ENCODE measurements around the gene GTF2F2.

The GTF2F2 gene

GRCh38 chr13:45167611-45168554 lies 47.6 kb downstream of the GTF2F2 start:
- peaks cover 3% of the 10 kb centered on the region for H3K36me3 ChIP-seq (replicated peaks; ENCODE audit: low read depth, low read length)
- H3K9me3 ChIP-seq (ENCODE audit: insufficient read depth, low read length), result no peaks in the 10 kb centered on the region
- H4K20me1 ChIP-seq (ENCODE audit: insufficient read depth, low read length), result no peaks in the 10 kb centered on the region
- H3K9ac ChIP-seq (ENCODE audit: low read length), result no peak overlapping the region
- H3K4me1 ChIP-seq (ENCODE audit: low read length), result no peaks in the 10 kb centered on the region
- H3K27me3 ChIP-seq (ENCODE audit: low read depth, low read length), result no peaks in the 10 kb centered on the region
- H3K79me2 ChIP-seq (ENCODE audit: low read length), result no peaks in the 10 kb centered on the region
- no peak overlapping the region for H2AFZ ChIP-seq (ENCODE audit: low read depth, low read length)
- no peak overlapping the region for H3K4me2 ChIP-seq (ENCODE audit: low read length)
- TF ChIP-seq, protein P1, sequence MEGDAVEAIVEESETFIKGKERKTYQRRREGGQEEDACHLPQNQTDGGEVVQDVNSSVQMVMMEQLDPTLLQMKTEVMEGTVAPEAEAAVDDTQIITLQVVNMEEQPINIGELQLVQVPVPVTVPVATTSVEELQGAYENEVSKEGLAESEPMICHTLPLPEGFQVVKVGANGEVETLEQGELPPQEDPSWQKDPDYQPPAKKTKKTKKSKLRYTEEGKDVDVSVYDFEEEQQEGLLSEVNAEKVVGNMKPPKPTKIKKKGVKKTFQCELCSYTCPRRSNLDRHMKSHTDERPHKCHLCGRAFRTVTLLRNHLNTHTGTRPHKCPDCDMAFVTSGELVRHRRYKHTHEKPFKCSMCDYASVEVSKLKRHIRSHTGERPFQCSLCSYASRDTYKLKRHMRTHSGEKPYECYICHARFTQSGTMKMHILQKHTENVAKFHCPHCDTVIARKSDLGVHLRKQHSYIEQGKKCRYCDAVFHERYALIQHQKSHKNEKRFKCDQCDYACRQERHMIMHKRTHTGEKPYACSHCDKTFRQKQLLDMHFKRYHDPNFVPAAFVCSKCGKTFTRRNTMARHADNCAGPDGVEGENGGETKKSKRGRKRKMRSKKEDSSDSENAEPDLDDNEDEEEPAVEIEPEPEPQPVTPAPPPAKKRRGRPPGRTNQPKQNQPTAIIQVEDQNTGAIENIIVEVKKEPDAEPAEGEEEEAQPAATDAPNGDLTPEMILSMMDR (IDR thresholded peaks at IDR 0.05; ENCODE audit: low read depth, low read length), result no peak
- TF ChIP-seq EZH2phosphoT487 (IDR thresholded peaks at IDR 0.05; ENCODE audit: low read depth), result no peak
- H3K4me3 ChIP-seq (ENCODE audit: low read length), result no peak overlapping the region
- H3K27ac ChIP-seq (ENCODE audit: low read length), result no peak overlapping the region

DNA sequence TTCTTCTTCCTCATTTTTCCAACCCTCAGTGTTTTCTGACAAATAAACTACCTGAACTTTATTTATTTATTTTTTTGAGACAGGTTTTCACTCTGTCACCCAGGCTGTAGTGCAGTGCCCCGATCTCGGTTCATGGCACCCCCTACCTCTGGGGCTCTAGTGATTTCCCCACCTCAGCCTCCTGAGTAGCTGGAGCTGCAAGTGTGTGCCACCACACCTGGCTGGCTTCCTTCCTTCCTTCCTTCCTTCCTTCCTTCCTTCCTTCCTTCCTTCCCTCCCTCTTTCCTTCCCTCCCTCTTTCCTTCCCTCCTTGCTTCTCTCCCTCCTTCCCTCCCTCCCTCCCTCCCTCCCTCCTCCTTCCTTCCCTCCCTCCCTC lies 48.2 kb downstream of the GTF2F2 start:
- TF ChIP-seq EZH2phosphoT487 (IDR thresholded peaks at IDR 0.05; ENCODE audit: low read depth), result no peak
- TF ChIP-seq, protein P1 (IDR thresholded peaks at IDR 0.05; ENCODE audit: low read depth, low read length), result no peak
- H3K79me2 ChIP-seq (ENCODE audit: low read length), result no peaks in the 10 kb centered on the region
- H3K4me2 ChIP-seq (ENCODE audit: low read length), result no peak overlapping the region

DNA sequence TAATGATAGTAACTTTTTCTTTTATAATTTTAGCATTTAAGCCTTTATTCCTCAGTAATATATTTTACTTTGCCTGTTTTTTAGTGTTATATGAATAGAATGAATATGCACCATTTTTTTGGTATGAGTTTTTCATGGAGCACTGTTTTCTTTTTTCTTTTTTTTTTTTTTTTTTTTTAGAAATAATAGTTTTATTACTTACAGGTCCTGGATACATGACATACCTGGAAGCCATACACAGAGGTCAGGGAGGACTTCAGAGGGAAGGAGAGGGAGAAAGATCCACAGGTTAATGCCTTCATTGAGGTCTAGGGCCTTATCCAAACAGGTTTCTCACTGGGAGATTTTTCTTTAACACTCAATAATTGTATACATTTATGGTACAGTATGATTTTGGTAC lies 54.2 kb downstream of the GTF2F2 start:
- peaks cover 9% of the 10 kb centered on the region for H3K36me3 ChIP-seq (replicated peaks; ENCODE audit: low read depth, low read length)

More for the DNA sequence above, 48.2 kb downstream of the GTF2F2 start:
- Histone ChIP-seq H3K27ac (ENCODE audit: low read length) (no peak overlapping the region), H2AFZ (ENCODE audit: low read depth, low read length) (no peak overlapping the region), H3K4me1 (ENCODE audit: low read length) (no peaks in the 10 kb centered on the region), H3K9ac (ENCODE audit: low read length) (no peak overlapping the region), H3K36me3 (replicated peaks; ENCODE audit: low read depth, low read length) (peaks cover 3% of the 10 kb centered on the region), H3K9me3 (ENCODE audit: insufficient read depth, low read length) (no peaks in the 10 kb centered on the region), H3K4me3 (ENCODE audit: low read length) (no peak overlapping the region), H4K20me1 (ENCODE audit: insufficient read depth, low read length) (no peaks in the 10 kb centered on the region), H3K27me3 (ENCODE audit: low read depth, low read length) (no peaks in the 10 kb centered on the region)

More for the DNA sequence above, 54.2 kb downstream of the GTF2F2 start:
- Histone ChIP-seq H3K4me1 (ENCODE audit: low read length) (no peaks in the 10 kb centered on the region), H3K79me2 (ENCODE audit: low read length) (peaks cover 11% of the 10 kb centered on the region), H3K27me3 (ENCODE audit: low read depth, low read length) (no peaks in the 10 kb centered on the region), H4K20me1 (ENCODE audit: insufficient read depth, low read length) (0 out of 2 replicates have a peak, but pooled peaks cover 5% of the 10 kb centered on the region), H2AFZ (ENCODE audit: low read depth, low read length) (no peak overlapping the region), H3K9ac (ENCODE audit: low read length) (no peak overlapping the region), H3K4me3 (ENCODE audit: low read length) (no peak overlapping the region), H3K4me2 (ENCODE audit: low read length) (no peak overlapping the region), H3K27ac (ENCODE audit: low read length) (no peak overlapping the region), H3K9me3 (ENCODE audit: insufficient read depth, low read length) (no peaks in the 10 kb centered on the region)
- no peak for TF ChIP-seq EZH2phosphoT487 (IDR thresholded peaks at IDR 0.05; ENCODE audit: low read depth)
- TF ChIP-seq, protein P1 (IDR thresholded peaks at IDR 0.05; ENCODE audit: low read depth, low read length), result no peak
